Heart left ventricle (tissue), 16 donors: ENCODE measurements around the gene BICRA. TPM values are rescaled to one million over a fixed set of nuclear protein-coding genes. Genes with fewer than 3 reads are reported as not detected.

Source experiments
- ATAC-seq, 4 donors: fragments of 200-7000 bp; cut with Tn5 transposase; one replicate each; pipeline ENCODE4 v1.9.1; 2020 to 2022; ENCODE audit warnings: moderate library complexity in 4 of 4, mild to moderate bottlenecking in 3 of 4, moderate number of reproducible peaks in 1 of 4
- DNase-seq, 5 donors: peaks; one replicate each; pipeline ENCODE4 v3.0.0-alpha.2; 2020
- H3K27ac ChIP-seq, 12 donors: fragments of 200-600 bp; sonication (generic) in 4 of 12; one replicate each; pipeline versions ENCODE4 v1.5.0 to v1.8.0; 2016 to 2022; ENCODE audit warnings: mild to moderate bottlenecking in 2 of 12
- H3K27me3 ChIP-seq, 9 donors: fragments of 200-600 bp; sonication (generic) in 2 of 9; one replicate each; pipeline versions ENCODE4 v1.5.1 to v1.8.0; 2016 to 2022; ENCODE audit warnings: mild to moderate bottlenecking in 3 of 9
- H3K36me3 ChIP-seq, 9 donors: fragments of 200-600 bp; sonication (generic) in 2 of 9; one replicate each; pipeline versions ENCODE4 v1.5.0 to v1.8.0; 2018 to 2022; ENCODE audit warnings: mild to moderate bottlenecking in 2 of 9
- H3K4me1 ChIP-seq, 12 donors: fragments of 200-600 bp; sonication (generic) in 4 of 12; one replicate each; pipeline versions ENCODE4 v1.5.0 to v1.8.0; 2016 to 2022; ENCODE audit warnings: mild to moderate bottlenecking in 3 of 12
- H3K4me3 ChIP-seq, 12 donors: fragments of 200-600 bp; sonication (generic) in 4 of 12; one replicate each; pipeline versions ENCODE4 v1.5.0 to v1.8.0; 2017 to 2022; ENCODE audit warnings: mild to moderate bottlenecking in 9 of 12, moderate library complexity in 4 of 12
- H3K9me3 ChIP-seq, 12 donors: fragments of 200-600 bp; sonication (generic) in 4 of 12; one replicate each; pipeline versions ENCODE4 v1.5.0 to v1.8.0; 2016 to 2022; ENCODE audit warnings: mild to moderate bottlenecking in 1 of 12
- CTCF ChIP-seq, 12 donors: fragments of 200-600 bp; sonication (generic) in 4 of 12; IDR thresholded peaks; one replicate each; pipeline versions ENCODE4 v1.5.0 to v1.8.0; 2018 to 2022; ENCODE audit warnings: antibody characterized with exemption in 12 of 12, mild to moderate bottlenecking in 5 of 12
- POLR2A ChIP-seq, 2 donors: fragments of 450-650 bp; IDR thresholded peaks; one replicate each; pipeline ENCODE4 v1.6.1; 2017; ENCODE audit warnings: antibody characterized with exemption in 2 of 2, mild to moderate bottlenecking in 2 of 2, moderate library complexity in 2 of 2
- WGBS, 4 donors: extraction: QIAGEN DNeasy Blood & Tissue Kit in 2 of 4; methylation state at CpG; one replicate each; pipeline versions ENCODE4 v1.1.5 to v1.1.7; 2013 to 2018; 5-methylcytosine and 5-hydroxymethylcytosine counted together
- intact Hi-C, 10 donors: fragments of 100-400 bp; cut with DNase I; formaldehyde crosslinking; loops; one replicate each; pipeline versions ENCODE4 v1.11.1 to v1.14.2; 2022
- polyA plus RNA-seq, 2 donors: library from polyadenylated mRNA; stranded (reverse); fragments of 200-250 nt; gene quantifications; one replicate each; pipeline ENCODE4 v1.2.3, GENCODE V29; 2013
- total RNA-seq, 9 donors: library from RNA; depleted of rRNA in 2 of 9; stranded (reverse); fragments of >200 nt in 2 of 9; fragmentation: NEBNext Ultra II Directional in 3 of 9; extraction: Animal tissue kit (Norgen Biotek cat#: 25700) in 3 of 9; gene quantifications; one replicate each; pipeline versions ENCODE4 v1.1.0 to v1.2.4, GENCODE V29; 2016 to 2023
- donor health status: ischemic (EF 13 %, LVEDD 7.1; RV severe dilation, severe dysfunction).
- donor health status: healthy with polysubstance abuse.
- donor health status: DM: no; HTN: yes; CAD: no.
- donor health status: DM: no; HTN: no; CAD: no.
- donor health status: ischemic (EF 25% LVEDD 6.9; RV normal size, moderate dysfunction).
- donor health status: ischemic (EF 25% LVEDD 5.7; RV mildly dilated, moderate dysfunction).
- donor health status: healthy.
- donor health status: DM: yes; HTN: yes; CAD: no.
- donor health status: ischemic (EF 35%, LVEDD 5.7; RV mildly dilated, moderate dysfunction).
- donor health status: nonischemic (EF 11% LVEDD 7.7; RV severe dilation, severe dysfunction).
- donor health status: DM: yes; HTN: yes; CAD: no.
- donor health status: PGD.
- donor health status: ischemic (EF 29% LVEDD 5.4; RV normal size, mild dysfunction).
- donor health status: nonischemic (EF 23%, LVEDD 6.1; RV moderate dilation, normal function).

Gene BICRA
- total and polyA plus RNA-seq, 11 donors, result 5.3 to 14.5 (median 8.5) TPM

GRCh38 chr19:47637550-47637949 is 28.6 kb downstream of the BICRA start:
- ATAC-seq, result peak in 1 of 4 donors; percentile 15
- H3K27ac ChIP-seq, result peak overlapping the region in 7 of 12 donors; percentile 6 to 81 (median 43)

GRCh38 chr19:47641891-47642485 is 33.1 kb downstream of the BICRA start:
- 84 to 95% (median 87%) methylated on average over 5 of the region's 5 CpGs for WGBS, 4 donors
- intact Hi-C loops, result loop anchor here in 1 of 10 donors (1.0 kb wide), 1 partner anchor 19 kb away; no protein-coding TSS in a partner anchor
- H3K4me3 ChIP-seq, result no peak overlapping the region
- TF ChIP-seq POLR2A (IDR thresholded peaks at IDR 0.05) (no peak), CTCF (IDR thresholded peaks at IDR 0.05) (no peak)
- peaks cover 0 to 41% (median 20%) of the 10 kb centered on the region in 12 donors for H3K4me1 ChIP-seq
- no peaks in the 10 kb centered on the region for H3K9me3 ChIP-seq
- DNase-seq (no peak), ATAC-seq (no peak)
- peaks cover 0 to 5% (median 0%) of the 10 kb centered on the region in 9 donors for H3K36me3 ChIP-seq
- no peak overlapping the region for H3K27ac ChIP-seq
- no peaks in the 10 kb centered on the region for H3K27me3 ChIP-seq

More at GRCh38 chr19:47637550-47637949, 28.6 kb downstream of the BICRA start:
- Histone ChIP-seq H3K27me3 (no peaks in the 10 kb centered on the region), H3K36me3 (no peaks in the 10 kb centered on the region), H3K4me3 (no peak overlapping the region), H3K9me3 (no peaks in the 10 kb centered on the region), H3K4me1 (peaks cover 0 to 34% (median 20%) of the 10 kb centered on the region in 12 donors)
- WGBS, 4 donors, result 84 to 91% (median 87%) methylated on average over 10 to 11 of the region's 11 CpGs
- TF ChIP-seq CTCF (IDR thresholded peaks at IDR 0.05) (no peak), POLR2A (IDR thresholded peaks at IDR 0.05) (no peak)
- no peak for DNase-seq
- intact Hi-C loops, result no loop called here

- peak in 1 of 4 donors; percentile 24 for ATAC-seq
Measured at GRCh38 chr19:47643281-47643680, 34.3 kb downstream of the BICRA start.

More at GRCh38 chr19:47643281-47643680, 34.3 kb downstream of the BICRA start:
- no peak for TF ChIP-seq CTCF (IDR thresholded peaks at IDR 0.05)
- TF ChIP-seq POLR2A (IDR thresholded peaks at IDR 0.05), result no peak
- H3K4me1 ChIP-seq, result peaks cover 0 to 36% (median 15%) of the 10 kb centered on the region in 12 donors
- no peak overlapping the region for H3K4me3 ChIP-seq
- peaks cover 0 to 5% (median 0%) of the 10 kb centered on the region in 9 donors for H3K36me3 ChIP-seq
- no peak overlapping the region for H3K27ac ChIP-seq
- H3K27me3 ChIP-seq, result no peaks in the 10 kb centered on the region
- intact Hi-C loops, result no loop called here
- no peak for DNase-seq
- WGBS, 4 donors, result 78 to 93% (median 88%) methylated on average over 2 to 5 of the region's 5 CpGs
- no peaks in the 10 kb centered on the region for H3K9me3 ChIP-seq
